LNCAP (cell line): ENCODE data around the gene DHRS7.

Experiments
- TF ChIP-seq, protein P1 (sequence below): fragments of 450-650 bp; IDR thresholded peaks from 2 replicates; pipeline ENCODE4 v1.5.1; 2017; ENCODE audit warnings: mild to moderate bottlenecking

Gene DHRS7

DNA sequence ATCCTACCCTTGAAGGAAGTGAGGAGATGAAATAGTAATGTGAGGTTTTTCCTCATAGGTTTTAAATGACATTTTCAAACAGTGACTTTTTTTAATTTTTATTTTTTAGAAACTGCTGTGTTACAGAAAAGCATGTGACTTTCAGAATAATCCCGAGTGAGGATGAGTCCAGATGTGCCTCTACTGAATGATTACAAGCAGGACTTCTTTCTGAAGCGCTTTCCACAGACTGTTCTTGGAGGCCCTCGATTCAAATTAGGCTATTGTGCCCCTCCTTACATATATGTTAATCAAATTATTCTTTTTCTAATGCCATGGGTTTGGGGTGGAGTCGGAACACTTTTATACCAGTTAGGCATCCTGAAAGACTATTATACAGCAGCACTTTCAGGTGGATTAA, 57.7 kb downstream of the DHRS7 start:
- TF ChIP-seq, protein P1, sequence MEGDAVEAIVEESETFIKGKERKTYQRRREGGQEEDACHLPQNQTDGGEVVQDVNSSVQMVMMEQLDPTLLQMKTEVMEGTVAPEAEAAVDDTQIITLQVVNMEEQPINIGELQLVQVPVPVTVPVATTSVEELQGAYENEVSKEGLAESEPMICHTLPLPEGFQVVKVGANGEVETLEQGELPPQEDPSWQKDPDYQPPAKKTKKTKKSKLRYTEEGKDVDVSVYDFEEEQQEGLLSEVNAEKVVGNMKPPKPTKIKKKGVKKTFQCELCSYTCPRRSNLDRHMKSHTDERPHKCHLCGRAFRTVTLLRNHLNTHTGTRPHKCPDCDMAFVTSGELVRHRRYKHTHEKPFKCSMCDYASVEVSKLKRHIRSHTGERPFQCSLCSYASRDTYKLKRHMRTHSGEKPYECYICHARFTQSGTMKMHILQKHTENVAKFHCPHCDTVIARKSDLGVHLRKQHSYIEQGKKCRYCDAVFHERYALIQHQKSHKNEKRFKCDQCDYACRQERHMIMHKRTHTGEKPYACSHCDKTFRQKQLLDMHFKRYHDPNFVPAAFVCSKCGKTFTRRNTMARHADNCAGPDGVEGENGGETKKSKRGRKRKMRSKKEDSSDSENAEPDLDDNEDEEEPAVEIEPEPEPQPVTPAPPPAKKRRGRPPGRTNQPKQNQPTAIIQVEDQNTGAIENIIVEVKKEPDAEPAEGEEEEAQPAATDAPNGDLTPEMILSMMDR: no peak

DNA sequence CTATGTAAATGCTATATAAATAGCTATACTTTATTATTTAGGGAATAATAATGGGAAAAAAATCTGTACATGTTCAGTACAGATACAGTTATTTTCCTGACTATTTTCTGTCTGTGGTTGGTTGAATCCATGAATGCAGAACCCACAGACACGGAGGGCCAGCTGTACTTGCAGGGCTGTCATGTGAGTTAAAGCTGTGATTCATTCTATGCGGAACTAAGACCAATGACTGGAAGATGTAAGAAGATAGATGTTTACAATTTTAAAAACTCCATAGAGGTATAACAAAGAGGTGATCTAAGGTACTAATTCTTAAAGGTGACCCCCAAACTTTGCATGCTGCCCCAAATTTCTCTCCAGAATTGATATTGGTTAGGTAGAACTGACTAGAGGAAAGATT, 58.9 kb downstream of the DHRS7 start:
- TF ChIP-seq, protein P1: no peak

DNA sequence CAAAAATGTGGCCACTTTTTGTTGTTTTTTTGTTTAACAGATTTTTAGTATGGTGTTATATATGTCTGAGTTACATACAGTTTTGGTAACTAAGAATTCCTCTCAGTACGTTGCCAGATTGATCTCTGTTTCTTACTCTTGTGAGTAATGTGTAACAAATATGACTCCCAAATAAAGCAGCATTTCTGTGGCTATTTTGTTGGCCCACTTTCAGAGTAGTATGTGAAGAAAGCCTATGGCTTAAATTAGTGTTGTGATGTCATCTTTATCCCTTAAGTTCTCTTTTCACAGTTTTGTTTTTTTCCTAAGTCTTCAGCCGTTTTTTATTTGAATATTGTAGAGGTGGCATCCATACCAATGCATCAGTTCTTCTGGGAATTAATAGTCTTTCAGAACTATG, 62.8 kb downstream of the DHRS7 start:
- TF ChIP-seq, protein P1: no peak

DNA sequence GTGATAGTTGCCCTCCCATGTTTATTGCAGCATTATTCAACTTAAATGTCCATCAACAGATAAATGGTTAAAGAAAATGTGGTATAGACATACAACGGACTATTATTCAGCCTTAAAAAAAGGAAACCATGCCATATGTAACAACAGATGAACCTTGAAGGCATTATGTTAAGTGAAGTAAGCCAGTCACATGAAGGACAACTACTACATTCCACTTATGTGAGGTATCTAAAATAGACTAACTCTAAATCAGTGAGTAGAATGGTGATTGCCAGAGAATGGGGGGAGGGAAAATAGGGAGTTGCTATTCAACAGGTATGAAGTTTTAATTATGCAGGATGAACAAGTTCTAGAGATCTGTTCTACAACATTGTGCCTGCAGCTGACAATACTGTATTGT, 63.4 kb downstream of the DHRS7 start:
- TF ChIP-seq, protein P1: no peak

DNA sequence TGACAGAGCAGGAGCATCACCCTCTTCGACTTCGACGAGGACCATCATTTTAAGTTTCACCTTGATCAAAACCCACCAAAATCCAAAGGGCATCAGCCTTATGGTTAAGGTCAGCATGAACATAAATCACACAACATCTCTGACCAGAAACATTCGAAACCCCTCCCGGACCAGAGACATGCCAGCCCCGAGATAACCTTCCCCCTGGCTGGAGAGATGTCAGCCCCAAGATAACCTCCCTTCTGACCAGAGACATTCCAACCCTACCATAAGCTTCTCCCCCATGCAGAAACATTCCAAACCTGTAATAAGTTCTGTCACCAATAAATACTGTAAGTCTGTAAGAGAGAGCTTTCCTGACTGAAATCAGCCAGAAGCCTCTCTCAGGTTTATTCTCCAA, 67.2 kb downstream of the DHRS7 start:
- TF ChIP-seq, protein P1: no peak

DNA sequence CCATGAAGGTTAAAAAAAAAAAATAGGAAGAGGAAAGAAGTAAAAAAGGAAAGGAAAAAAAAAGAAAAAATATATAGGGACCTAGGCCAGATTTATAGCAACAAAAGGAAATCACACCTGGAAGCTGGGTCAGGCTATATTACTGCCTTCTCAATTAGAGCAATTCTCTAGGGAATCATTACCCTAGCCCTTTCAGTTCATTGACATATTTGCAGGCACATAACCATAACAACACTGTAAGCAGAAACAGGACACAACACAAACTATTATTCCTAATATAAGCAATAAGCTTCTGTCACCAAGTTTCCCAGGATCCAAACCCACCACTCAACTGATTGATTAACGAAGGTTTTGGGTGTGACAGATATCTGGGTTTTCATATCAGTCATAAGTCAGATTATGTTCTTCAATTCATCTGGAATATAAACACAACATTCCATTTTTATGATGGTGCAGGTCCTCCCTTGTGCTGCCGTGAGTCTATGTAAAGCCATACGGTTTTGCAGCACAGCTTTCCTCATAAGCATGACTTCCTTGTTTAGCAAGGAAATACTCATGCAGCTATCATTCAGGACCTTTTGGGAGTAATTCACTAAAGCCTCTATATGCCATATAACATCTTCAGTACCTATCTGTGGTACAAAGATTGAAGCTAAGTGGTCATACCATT, 69.3 kb downstream of the DHRS7 start:
- TF ChIP-seq, protein P1: no peak

DNA sequence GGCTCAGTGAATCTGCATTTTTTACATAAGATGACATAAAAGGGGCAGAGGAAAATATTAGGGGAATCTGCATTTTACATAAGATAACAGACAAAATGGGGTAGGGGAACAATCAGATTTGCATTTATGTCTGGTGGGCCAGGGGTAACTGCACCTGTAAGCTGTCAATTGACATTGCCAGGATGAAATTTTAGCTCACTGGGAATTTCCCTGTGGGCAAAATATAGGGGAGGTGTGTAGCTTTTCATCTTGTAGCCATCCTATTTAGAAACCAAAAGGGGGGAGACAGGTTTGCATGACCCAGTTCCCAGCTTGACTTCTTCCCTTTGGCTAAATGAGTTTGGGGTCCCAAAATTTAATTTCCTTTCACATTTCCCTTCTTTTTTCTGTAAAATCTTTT, 70.0 kb downstream of the DHRS7 start:
- TF ChIP-seq, protein P1: no peak

DNA sequence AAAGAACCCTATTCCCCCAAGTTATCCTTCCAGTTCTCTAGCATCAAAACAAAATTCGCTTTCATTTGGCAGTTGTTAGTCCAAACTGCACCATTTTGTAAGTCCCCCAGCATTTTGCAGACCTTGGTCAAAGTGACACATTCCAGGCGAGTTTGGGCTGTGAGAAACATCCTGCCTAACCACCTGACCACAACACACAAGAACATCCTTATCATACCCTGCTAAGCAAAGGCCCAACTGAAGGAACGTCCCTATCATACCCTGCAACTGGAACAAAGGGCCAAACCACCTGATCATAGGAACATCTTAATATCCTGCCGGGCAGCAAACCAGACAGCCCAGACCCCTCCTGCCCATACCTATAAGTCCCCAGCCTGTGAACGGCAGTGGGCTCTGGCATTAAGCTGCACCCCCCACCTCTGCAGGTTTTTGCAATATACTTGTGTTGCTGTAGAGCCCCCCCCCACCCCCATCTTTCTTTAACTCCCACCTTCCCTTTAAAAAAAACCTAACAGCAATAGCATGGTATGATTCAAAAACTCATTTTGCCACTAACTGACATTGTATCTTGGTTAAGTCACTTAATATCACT, 70.8 kb downstream of the DHRS7 start:
- TF ChIP-seq, protein P1: no peak
